Lung (tissue), 12 donors: ENCODE results near the gene MEF2B. TPM values are rescaled to one million over a fixed set of nuclear protein-coding genes. Genes with fewer than 3 reads are reported as not detected.
A peak's percentile ranks its signal among the peaks of the same experiment; 100 is the strongest.

ENCODE experiments used
- ATAC-seq: fragments of 200-7000 bp; cut with Tn5 transposase; one replicate; pipeline ENCODE4 v1.9.1; 2020; ENCODE audit warnings: moderate number of reproducible peaks; ENCODE audit not compliant: insufficient read depth, low FRiP score
- DNase-seq, 3 donors: peaks; one replicate each; pipeline ENCODE4 v3.0.0-alpha.2; 2013 to 2017
- H3K27ac ChIP-seq, 2 donors: one replicate each; pipeline ENCODE4 v1.5.1; 2013; ENCODE audit warnings: mild to moderate bottlenecking in 2 of 2, moderate library complexity in 2 of 2, control low read depth in 1 of 2, inconsistent platforms in 1 of 2, low read depth in 1 of 2, low read length in 1 of 2
- H3K27me3 ChIP-seq, 3 donors: one replicate each; pipeline ENCODE4 v1.5.1; 2013; ENCODE audit warnings: low read length in 2 of 3; ENCODE audit not compliant: control insufficient read depth in 3 of 3, insufficient read depth in 3 of 3
- H3K36me3 ChIP-seq, 4 donors: one replicate each; pipeline ENCODE4 v1.5.1; 2013; ENCODE audit warnings: low read length in 4 of 4, mild to moderate bottlenecking in 1 of 4, moderate library complexity in 1 of 4; ENCODE audit not compliant: control insufficient read depth in 4 of 4, insufficient read depth in 4 of 4
- H3K4me1 ChIP-seq, 5 donors: one replicate each; pipeline ENCODE4 v1.5.1; 2013; ENCODE audit warnings: low read length in 5 of 5, mild to moderate bottlenecking in 2 of 5, moderate library complexity in 1 of 5; ENCODE audit not compliant: control insufficient read depth in 5 of 5, insufficient read depth in 5 of 5
- H3K4me3 ChIP-seq: one replicate; pipeline ENCODE4 v1.5.1; 2013; ENCODE audit warnings: mild to moderate bottlenecking, control low read depth, moderate library complexity
- H3K9ac ChIP-seq, 2 donors: one replicate each; pipeline ENCODE4 v1.5.1; 2013; ENCODE audit warnings: low read length in 2 of 2, control low read depth in 1 of 2; ENCODE audit not compliant: insufficient read depth in 1 of 2
- H3K9me3 ChIP-seq, 4 donors: one replicate each; pipeline ENCODE4 v1.5.1; 2013; ENCODE audit warnings: low read length in 3 of 4, mild to moderate bottlenecking in 1 of 4, moderate library complexity in 1 of 4; ENCODE audit not compliant: control insufficient read depth in 4 of 4, insufficient read depth in 3 of 4
- WGBS, 2 donors: extraction: QIAGEN DNeasy Blood & Tissue Kit; methylation state at CpG; one replicate each; pipeline ENCODE4 v1.1.7; 2013; 5-methylcytosine and 5-hydroxymethylcytosine counted together
- polyA plus RNA-seq, 2 donors: library from polyadenylated mRNA; stranded (reverse); fragments of 200-250 nt; gene quantifications; one replicate each; pipeline ENCODE4 v1.2.1, GENCODE V29; 2013
- total RNA-seq, 2 donors: library from RNA; depleted of rRNA in 1 of 2; stranded (reverse); fragments of >200 nt in 1 of 2; gene quantifications; one replicate each; pipeline ENCODE4 v1.2.1, GENCODE V29; 2014 to 2021
- TF ChIP-seq, protein P1 (sequence below): IDR thresholded peaks from 2 replicates; pipeline ENCODE4 v1.5.1; 2012; ENCODE audit warnings: mild to moderate bottlenecking; ENCODE audit errors: control extremely low read depth, extremely low read depth
- donor health status: control.
- donor health status: control.
- donor health status: Bipolar disorder and iron deficiency.
- donor health status: healthy.
- donor health status: DM: yes; HTN: yes; CAD: no.

MEF2B gene
- total and polyA plus RNA-seq, 4 donors, result 0.44 to 1.8 (median 0.61) TPM

DNA sequence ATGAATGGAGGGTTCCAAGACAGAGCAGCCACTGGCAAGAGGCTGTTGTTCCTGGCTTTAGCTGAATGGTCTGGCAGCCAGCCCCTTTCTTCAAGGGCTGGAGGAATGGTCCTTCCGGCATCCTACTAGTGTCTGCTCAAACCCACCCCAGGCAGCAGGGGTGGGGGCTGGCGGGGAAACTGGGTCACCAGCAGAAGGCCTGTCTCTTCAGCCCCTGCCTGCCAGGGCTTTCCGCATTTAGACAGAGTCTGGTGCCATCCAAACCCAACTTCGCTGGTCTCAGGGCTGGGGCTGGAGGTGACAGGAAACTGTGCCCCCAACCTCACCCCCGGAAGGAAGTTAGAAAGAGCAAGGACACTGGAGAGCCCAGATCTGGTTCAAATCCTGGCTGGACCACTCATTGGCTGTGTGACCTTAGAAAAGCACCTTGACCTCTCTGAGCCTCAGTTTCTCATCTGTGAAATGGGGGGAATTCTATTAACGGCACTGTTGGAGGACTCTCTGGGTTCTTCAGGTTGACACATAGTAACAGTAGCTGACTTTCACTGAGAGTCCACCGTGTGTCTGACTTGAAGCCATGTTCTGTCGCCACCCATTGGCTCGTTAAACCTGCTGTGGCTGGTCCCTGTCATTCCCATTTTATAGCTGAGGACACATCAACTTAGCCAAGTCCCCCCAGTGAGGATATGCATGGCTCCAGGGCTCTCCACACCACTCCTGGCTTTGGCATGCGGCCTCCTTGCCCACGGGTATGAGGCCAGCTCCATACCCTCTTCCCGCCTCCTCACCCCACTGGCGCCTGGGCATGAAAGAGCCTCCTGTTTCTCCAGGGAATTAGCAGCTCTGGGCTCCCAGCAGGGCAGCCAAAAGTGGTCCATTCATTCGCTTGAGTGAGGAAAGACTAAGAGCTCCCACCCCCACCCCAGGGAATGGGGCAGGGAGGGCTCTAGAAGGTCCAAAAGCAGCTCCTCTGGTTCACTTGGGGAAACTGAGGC lies 35.6 kb upstream of the MEF2B start:
- TF ChIP-seq, protein P1, sequence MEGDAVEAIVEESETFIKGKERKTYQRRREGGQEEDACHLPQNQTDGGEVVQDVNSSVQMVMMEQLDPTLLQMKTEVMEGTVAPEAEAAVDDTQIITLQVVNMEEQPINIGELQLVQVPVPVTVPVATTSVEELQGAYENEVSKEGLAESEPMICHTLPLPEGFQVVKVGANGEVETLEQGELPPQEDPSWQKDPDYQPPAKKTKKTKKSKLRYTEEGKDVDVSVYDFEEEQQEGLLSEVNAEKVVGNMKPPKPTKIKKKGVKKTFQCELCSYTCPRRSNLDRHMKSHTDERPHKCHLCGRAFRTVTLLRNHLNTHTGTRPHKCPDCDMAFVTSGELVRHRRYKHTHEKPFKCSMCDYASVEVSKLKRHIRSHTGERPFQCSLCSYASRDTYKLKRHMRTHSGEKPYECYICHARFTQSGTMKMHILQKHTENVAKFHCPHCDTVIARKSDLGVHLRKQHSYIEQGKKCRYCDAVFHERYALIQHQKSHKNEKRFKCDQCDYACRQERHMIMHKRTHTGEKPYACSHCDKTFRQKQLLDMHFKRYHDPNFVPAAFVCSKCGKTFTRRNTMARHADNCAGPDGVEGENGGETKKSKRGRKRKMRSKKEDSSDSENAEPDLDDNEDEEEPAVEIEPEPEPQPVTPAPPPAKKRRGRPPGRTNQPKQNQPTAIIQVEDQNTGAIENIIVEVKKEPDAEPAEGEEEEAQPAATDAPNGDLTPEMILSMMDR, result no peak
- DNase-seq (peak in 2 of 3 donors; percentile 19 to 56), ATAC-seq (no peak)
- H3K9ac ChIP-seq, result no peak overlapping the region
- no peak overlapping the region for H3K27ac ChIP-seq
- H3K4me3 ChIP-seq, result no peak overlapping the region
- peaks cover 0 to 7% (median 3%) of the 10 kb centered on the region in 4 donors for H3K36me3 ChIP-seq
- H3K4me1 ChIP-seq, result peaks cover 0 to 11% (median 0%) of the 10 kb centered on the region in 5 donors
- peaks cover 0 to 5% (median 0%) of the 10 kb centered on the region in 4 donors for H3K9me3 ChIP-seq
- 51 to 60% methylated on average over 14 of the region's 14 CpGs for WGBS, 2 donors
- peaks cover 0 to 4% (median 0%) of the 10 kb centered on the region in 3 donors for H3K27me3 ChIP-seq

DNA sequence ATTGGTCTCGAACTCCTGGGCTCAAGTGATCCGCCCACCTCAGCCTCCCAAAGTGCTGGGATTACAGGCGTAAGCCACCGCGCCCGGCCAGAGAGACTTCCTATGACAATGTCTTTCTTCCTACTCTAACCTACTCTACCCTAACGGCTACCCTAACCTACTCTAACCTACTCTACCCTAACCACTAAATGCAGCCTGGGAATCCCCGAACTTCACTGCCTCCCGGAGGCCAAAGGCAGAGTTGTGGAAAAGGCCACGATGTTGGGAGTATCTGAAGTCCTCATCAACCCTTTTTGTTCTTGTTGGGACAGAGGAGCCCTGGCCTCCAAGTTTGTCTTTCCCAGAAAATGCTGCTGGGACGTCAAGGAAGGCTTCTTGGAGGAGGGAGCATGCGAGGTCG lies 34.1 kb upstream of the MEF2B start:
- no peak for ATAC-seq
- 74 to 75% methylated on average over 13 of the region's 13 CpGs for WGBS, 2 donors

DNA sequence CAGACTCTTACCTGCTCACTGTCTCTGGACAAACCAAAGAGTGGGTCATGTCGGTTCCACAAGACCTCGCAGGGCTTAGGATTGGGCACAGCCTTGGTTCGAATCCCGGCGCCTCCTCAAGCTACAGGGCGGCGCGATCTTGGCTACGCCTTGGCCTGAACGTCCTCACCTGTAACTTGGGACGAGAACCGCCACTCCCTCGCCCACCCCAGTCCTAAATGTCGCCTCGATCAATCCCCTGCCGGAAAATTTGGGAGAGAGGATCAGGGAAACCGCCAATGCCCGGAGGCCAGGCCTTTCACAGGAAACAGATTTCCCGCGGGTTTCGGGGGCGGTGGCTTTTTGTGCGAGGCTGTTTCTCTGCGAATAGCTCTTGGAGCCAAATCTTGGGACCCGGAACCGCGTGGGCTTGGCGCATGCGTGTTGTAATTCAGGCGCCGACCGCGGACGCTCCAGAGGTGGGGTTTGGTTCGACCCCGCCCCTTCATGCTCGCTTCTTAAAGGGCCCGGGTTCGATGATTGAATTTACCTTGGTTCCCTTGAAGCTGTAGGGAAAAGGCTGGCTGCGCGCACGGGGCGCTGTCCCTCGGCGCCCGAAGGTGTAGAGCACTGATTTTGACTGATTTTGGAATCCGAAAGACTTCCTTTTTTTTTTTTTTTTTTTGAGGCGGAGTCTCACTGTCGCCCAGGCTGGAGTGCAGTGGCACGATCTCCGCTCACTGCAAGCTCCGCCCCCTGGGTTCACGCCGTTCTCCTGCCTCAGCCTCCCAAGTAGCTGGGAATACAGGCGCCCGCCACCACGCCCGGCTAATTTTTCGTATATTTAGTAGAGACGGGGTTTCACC lies 33.2 kb upstream of the MEF2B start, which contains the start of gene NR2C2AP:
NR2C2AP (minus strand) TSS at position 403 of the 845 bp plus-strand sequence; CDS start at position 49, 354 bp downstream.
- Histone ChIP-seq H3K4me3 (peak within 1 kb of the TSS; percentile 69), H3K9me3 (peaks cover 0 to 5% (median 0%) of the 10 kb centered on the region in 4 donors), H3K4me1 (peaks cover 0 to 11% (median 0%) of the 10 kb centered on the region in 5 donors), H3K27ac (peak within 1 kb of the TSS; percentile 50 to 81), H3K9ac (peak within 1 kb of the TSS; percentile 0 to 31), H3K36me3 (peaks cover 0 to 20% (median 4%) of the 10 kb centered on the region in 4 donors), H3K27me3 (no peaks in the 10 kb centered on the region)
- DNase-seq (peak; percentile 91 to 93 (median 91)), ATAC-seq (peak; percentile 92)
- TF ChIP-seq, protein P1, result peak; percentile 33
- WGBS, 2 donors, result 6 to 7% methylated on average over 60 of the region's 60 CpGs

More for the DNA sequence above, 34.1 kb upstream of the MEF2B start:
- peaks cover 0 to 5% (median 0%) of the 10 kb centered on the region in 4 donors for H3K9me3 ChIP-seq
- peaks cover 0 to 11% (median 3%) of the 10 kb centered on the region in 4 donors for H3K36me3 ChIP-seq
- no peak for DNase-seq
- H3K4me3 ChIP-seq, result no peak overlapping the region
- H3K4me1 ChIP-seq, result peaks cover 0 to 11% (median 0%) of the 10 kb centered on the region in 5 donors
- TF ChIP-seq, protein P1, result no peak
- H3K27me3 ChIP-seq, result peaks cover 0 to under 1% (median 0%) of the 10 kb centered on the region in 3 donors
- H3K9ac ChIP-seq, result no peak overlapping the region
- no peak overlapping the region for H3K27ac ChIP-seq
